HepG2 (cell line): ENCODE data around the gene DOCK10. TPM values are rescaled to one million over a fixed set of nuclear protein-coding genes. Genes with fewer than 3 reads are reported as not detected.

Experiments used
- ATAC-seq: fragments of 200-7000 bp; cut with Tn5 transposase; 3 replicates; pipeline ENCODE4 v1.9.1; 2020; ENCODE audit warnings: mild to moderate bottlenecking, moderate library complexity
- BruUV-seq: library from RNA; stranded (reverse); fragments of 400-500 nt; replicated peaks from 2 replicates; lab custom pipeline; 2021; lab: Mats Ljungman, UMichigan
- CTCF ChIA-PET: fragments of 300-600 bp; formaldehyde crosslinking; extraction: SDS; loops from one replicate; lab custom pipeline; 2021; ENCODE audit warnings: low total read pairs, inconsistent platforms, low intra/inter-chr PET ratio; lab: Yijun Ruan, JAX
- POLR2A ChIA-PET: fragments of 350-600 bp; sonication (Branson Sonifier 250); formaldehyde crosslinking; loops from one replicate; lab custom pipeline; 2020; ENCODE audit warnings: antibody characterized with exemption, inconsistent platforms; lab: Yijun Ruan, JAX
- DNase-seq: peaks from one replicate; pipeline ENCODE4 v3.0.0-alpha.2; 2015; ENCODE audit warnings: low spot score
- FAIRE-seq: peaks from 3 replicates; lab custom pipeline; 2011; peaks lifted over from hg19 to GRCh38; lab: Jason Lieb, UNC
- H2AFZ ChIP-seq: one replicate; pipeline ENCODE4 v1.6.1; 2011; ENCODE audit warnings: low read length, inconsistent platforms
- H3K27ac ChIP-seq: fragments of 300-600 bp; 3 replicates; pipeline ENCODE4 v1.8.0; 2011; ENCODE audit warnings: mixed run types, mild to moderate bottlenecking, mixed read lengths, low read length, inconsistent platforms; ENCODE audit not compliant: insufficient read depth; ENCODE audit errors: extremely low read length
- H3K27me3 ChIP-seq, 2 experiments: fragments of 200-600 bp in 1 of 2; 2 replicates in 1 of 2; 3 replicates in 1 of 2; pipeline versions ENCODE4 v1.6.0 to v1.8.0; 2011; ENCODE audit warnings: low read length in 2 of 2, mild to moderate bottlenecking in 2 of 2, moderate library complexity in 2 of 2, inconsistent platforms in 1 of 2; ENCODE audit not compliant: insufficient read depth in 2 of 2, control insufficient read depth in 1 of 2
- H3K36me3 ChIP-seq, 2 experiments: fragments of 200-600 bp in 1 of 2; replicated peaks in 1 of 2; 2 replicates in 1 of 2; 3 replicates in 1 of 2; pipeline versions ENCODE4 v1.5.1 to v1.8.0; 2011; ENCODE audit warnings: low read length in 2 of 2, inconsistent platforms in 1 of 2; ENCODE audit not compliant: insufficient read depth in 2 of 2, control insufficient read depth in 1 of 2
- H3K4me1 ChIP-seq: 2 replicates; pipeline ENCODE4 v1.5.1; 2012; ENCODE audit warnings: low read length, inconsistent platforms; ENCODE audit not compliant: insufficient read depth
- H3K4me2 ChIP-seq: 2 replicates; pipeline ENCODE4 v1.6.0; 2011; ENCODE audit warnings: low read depth, low read length, inconsistent platforms
- H3K4me3 ChIP-seq, 3 experiments: fragments of 200-600 bp in 1 of 3; sonication (generic), shearing (Covaris generic) in 1 of 3; replicated peaks in 1 of 3; 2 replicates each; pipeline ENCODE4 v1.5.1; 2011 to 2016; ENCODE audit warnings: low read length in 3 of 3, inconsistent platforms in 2 of 3, low read depth in 2 of 3, mild to moderate bottlenecking in 2 of 3, control low read depth in 1 of 3, mixed read lengths in 1 of 3; ENCODE audit not compliant: insufficient read depth in 1 of 3
- H3K79me2 ChIP-seq: one replicate; pipeline ENCODE4 v1.6.1; 2011; ENCODE audit warnings: low read length, inconsistent platforms; ENCODE audit not compliant: insufficient read depth
- H3K9ac ChIP-seq: 2 replicates; pipeline ENCODE4 v1.6.0; 2011; ENCODE audit warnings: mild to moderate bottlenecking, low read depth, low read length, inconsistent platforms; ENCODE audit not compliant: insufficient read depth
- H3K9me3 ChIP-seq: 2 replicates; pipeline ENCODE4 v1.5.1; 2012; ENCODE audit warnings: mild to moderate bottlenecking, low read length
- H4K20me1 ChIP-seq: 2 replicates; pipeline ENCODE4 v1.6.0; 2011; ENCODE audit warnings: inconsistent platforms, mild to moderate bottlenecking, low read length, moderate library complexity; ENCODE audit not compliant: insufficient read depth
- ISL2 ChIP-seq: sonication (generic); formaldehyde crosslinking; IDR thresholded peaks from 2 replicates; pipeline ENCODE4 v1.5.0; 2020; ENCODE audit warnings: missing genetic modification reagents
- NCOA5 ChIP-seq: sonication (generic); formaldehyde crosslinking; IDR thresholded peaks from 2 replicates; pipeline ENCODE4 v1.4.0; 2020; ENCODE audit warnings: missing genetic modification reagents
- PITX1 ChIP-seq: sonication (generic); formaldehyde crosslinking; IDR thresholded peaks from 2 replicates; pipeline ENCODE4 v1.5.1; 2020; ENCODE audit warnings: mild to moderate bottlenecking, missing genetic modification reagents
- THAP11 ChIP-seq: IDR thresholded peaks from 2 replicates; pipeline ENCODE4 v1.6.1; 2016; ENCODE audit warnings: missing biosample characterization, missing genetic modification reagents
- ZKSCAN1 ChIP-seq: fragments of 150-350 bp; IDR thresholded peaks from 2 replicates; pipeline ENCODE4 v1.6.1; 2014; ENCODE audit warnings: low read length
- ZNF24 ChIP-seq: fragments of 450-650 bp; IDR thresholded peaks from 2 replicates; pipeline ENCODE4 v1.6.1; 2017; ENCODE audit warnings: antibody characterized with exemption, mild to moderate bottlenecking
- ZNF383 ChIP-seq: sonication (generic); formaldehyde crosslinking; IDR thresholded peaks from 2 replicates; pipeline ENCODE4 v1.4.0; 2020; ENCODE audit warnings: missing genetic modification reagents, mild to moderate bottlenecking, borderline replicate concordance
- ZNF878 ChIP-seq: sonication (generic); formaldehyde crosslinking; IDR thresholded peaks from 2 replicates; pipeline ENCODE4 v1.8.1; 2023; ENCODE audit warnings: mild to moderate bottlenecking, missing genetic modification reagents, moderate library complexity
- WGBS: methylation state at CpG from one replicate; pipeline ENCODE4 v1.1.6; 2017; ENCODE audit warnings: low lambda C conversion rate; 5-methylcytosine and 5-hydroxymethylcytosine counted together
- in situ Hi-C: cut with HindIII; loops from 2 replicates; pipeline ENCODE4 v1.10.0; 2017; ENCODE audit warnings: low pct_unique_long_range_greater_than_20kb; ENCODE audit not compliant: extremely low pct_ligation_motif_present
- intact Hi-C: fragments of 100-400 bp; cut with micrococcal nuclease; formaldehyde crosslinking; loops from one replicate; pipeline ENCODE4 v1.10.0; 2022; ENCODE audit not compliant: unreplicated experiment
- polyA plus RNA-seq, 8 experiments: library from polyadenylated mRNA; depleted of rRNA in 3 of 8; stranded (reverse) in 7 of 8; unstranded in 1 of 8; fragments of >200 nt; fragmentation: Illumina TruSeq in 4 of 8; extraction: Trizol in 4 of 8; gene quantifications; 2 replicates each; pipeline versions ENCODE4 v1.2.1 to v1.2.3, GENCODE V29; 2011 to 2016; ENCODE audit warnings: low read depth in 4 of 8, missing spikeins in 1 of 8, mixed read lengths in 1 of 8; ENCODE audit not compliant: insufficient read depth in 1 of 8
- total RNA-seq, 5 experiments: library from RNA; depleted of rRNA; stranded (reverse); fragments of >200 nt; fragmentation: Illumina TruSeq; extraction: Trizol; gene quantifications; 2 replicates each; pipeline ENCODE4 v1.2.3, GENCODE V29; 2016; ENCODE audit warnings: low read depth in 1 of 5
- TF ChIP-seq, protein P1 (sequence below): sonication (generic); formaldehyde crosslinking; IDR thresholded peaks from 2 replicates; pipeline ENCODE4 v1.5.0; 2020; ENCODE audit warnings: mild to moderate bottlenecking, missing genetic modification reagents
- TF ChIP-seq, protein P2 (sequence below): sonication (generic); formaldehyde crosslinking; IDR thresholded peaks from 2 replicates; pipeline ENCODE4 v1.5.1; 2020; ENCODE audit warnings: mild to moderate bottlenecking, missing genetic modification reagents, moderate library complexity
- TF ChIP-seq, protein P3 (sequence below): sonication (generic); formaldehyde crosslinking; IDR thresholded peaks from 2 replicates; pipeline ENCODE4 v1.4.0; 2020; ENCODE audit warnings: missing genetic modification reagents
- TF ChIP-seq, protein P4 (sequence below): sonication (generic); formaldehyde crosslinking; IDR thresholded peaks from 2 replicates; pipeline ENCODE4 v1.5.0; 2020; ENCODE audit warnings: missing genetic modification reagents

DOCK10 gene
- total and polyA plus RNA-seq, 2 of the 13 experiments (the other 11 are each of a cell fraction or from before 2014, with no cell fraction given), result not detected

GRCh38 chr2:224865016-224865415, 177.3 kb downstream of the DOCK10 start:
- intact Hi-C loops (no loop called here), in situ Hi-C loops (no loop called here)
- WGBS, result 2% methylated on average over 2 of the region's 2 CpGs
- Histone ChIP-seq H3K27ac (no peak overlapping the region), H3K79me2 (no peaks in the 10 kb centered on the region), H4K20me1 (no peaks in the 10 kb centered on the region), H3K4me3 (no peak overlapping the region), H3K4me1 (no peaks in the 10 kb centered on the region), H3K9ac (no peak overlapping the region), H3K4me2 (no peak overlapping the region), H3K9me3 (no peaks in the 10 kb centered on the region), H3K36me3 (no peaks in the 10 kb centered on the region), H3K27me3 (no peaks in the 10 kb centered on the region), H2AFZ (no peak overlapping the region)
- POLR2A ChIA-PET, result no interaction called here
- no peak for DNase-seq
- no TSS peak for BruUV-seq
- CTCF ChIA-PET, result no interaction called here
- FAIRE-seq, result no peak
- no peak for TF ChIP-seq ZNF24
- TF ChIP-seq, protein P1, sequence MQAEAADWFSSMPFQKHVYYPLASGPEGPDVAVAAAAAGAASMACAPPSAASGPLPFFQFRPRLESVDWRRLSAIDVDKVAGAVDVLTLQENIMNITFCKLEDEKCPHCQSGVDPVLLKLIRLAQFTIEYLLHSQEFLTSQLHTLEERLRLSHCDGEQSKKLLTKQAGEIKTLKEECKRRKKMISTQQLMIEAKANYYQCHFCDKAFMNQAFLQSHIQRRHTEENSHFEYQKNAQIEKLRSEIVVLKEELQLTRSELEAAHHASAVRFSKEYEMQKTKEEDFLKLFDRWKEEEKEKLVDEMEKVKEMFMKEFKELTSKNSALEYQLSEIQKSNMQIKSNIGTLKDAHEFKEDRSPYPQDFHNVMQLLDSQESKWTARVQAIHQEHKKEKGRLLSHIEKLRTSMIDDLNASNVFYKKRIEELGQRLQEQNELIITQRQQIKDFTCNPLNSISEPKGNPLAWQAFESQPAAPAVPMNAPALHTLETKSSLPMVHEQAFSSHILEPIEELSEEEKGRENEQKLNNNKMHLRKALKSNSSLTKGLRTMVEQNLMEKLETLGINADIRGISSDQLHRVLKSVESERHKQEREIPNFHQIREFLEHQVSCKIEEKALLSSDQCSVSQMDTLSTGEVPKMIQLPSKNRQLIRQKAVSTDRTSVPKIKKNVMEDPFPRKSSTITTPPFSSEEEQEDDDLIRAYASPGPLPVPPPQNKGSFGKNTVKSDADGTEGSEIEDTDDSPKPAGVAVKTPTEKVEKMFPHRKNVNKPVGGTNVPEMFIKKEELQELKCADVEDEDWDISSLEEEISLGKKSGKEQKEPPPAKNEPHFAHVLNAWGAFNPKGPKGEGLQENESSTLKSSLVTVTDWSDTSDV (CRISPR knock-in tag), result no peak
- TF ChIP-seq, protein P2, sequence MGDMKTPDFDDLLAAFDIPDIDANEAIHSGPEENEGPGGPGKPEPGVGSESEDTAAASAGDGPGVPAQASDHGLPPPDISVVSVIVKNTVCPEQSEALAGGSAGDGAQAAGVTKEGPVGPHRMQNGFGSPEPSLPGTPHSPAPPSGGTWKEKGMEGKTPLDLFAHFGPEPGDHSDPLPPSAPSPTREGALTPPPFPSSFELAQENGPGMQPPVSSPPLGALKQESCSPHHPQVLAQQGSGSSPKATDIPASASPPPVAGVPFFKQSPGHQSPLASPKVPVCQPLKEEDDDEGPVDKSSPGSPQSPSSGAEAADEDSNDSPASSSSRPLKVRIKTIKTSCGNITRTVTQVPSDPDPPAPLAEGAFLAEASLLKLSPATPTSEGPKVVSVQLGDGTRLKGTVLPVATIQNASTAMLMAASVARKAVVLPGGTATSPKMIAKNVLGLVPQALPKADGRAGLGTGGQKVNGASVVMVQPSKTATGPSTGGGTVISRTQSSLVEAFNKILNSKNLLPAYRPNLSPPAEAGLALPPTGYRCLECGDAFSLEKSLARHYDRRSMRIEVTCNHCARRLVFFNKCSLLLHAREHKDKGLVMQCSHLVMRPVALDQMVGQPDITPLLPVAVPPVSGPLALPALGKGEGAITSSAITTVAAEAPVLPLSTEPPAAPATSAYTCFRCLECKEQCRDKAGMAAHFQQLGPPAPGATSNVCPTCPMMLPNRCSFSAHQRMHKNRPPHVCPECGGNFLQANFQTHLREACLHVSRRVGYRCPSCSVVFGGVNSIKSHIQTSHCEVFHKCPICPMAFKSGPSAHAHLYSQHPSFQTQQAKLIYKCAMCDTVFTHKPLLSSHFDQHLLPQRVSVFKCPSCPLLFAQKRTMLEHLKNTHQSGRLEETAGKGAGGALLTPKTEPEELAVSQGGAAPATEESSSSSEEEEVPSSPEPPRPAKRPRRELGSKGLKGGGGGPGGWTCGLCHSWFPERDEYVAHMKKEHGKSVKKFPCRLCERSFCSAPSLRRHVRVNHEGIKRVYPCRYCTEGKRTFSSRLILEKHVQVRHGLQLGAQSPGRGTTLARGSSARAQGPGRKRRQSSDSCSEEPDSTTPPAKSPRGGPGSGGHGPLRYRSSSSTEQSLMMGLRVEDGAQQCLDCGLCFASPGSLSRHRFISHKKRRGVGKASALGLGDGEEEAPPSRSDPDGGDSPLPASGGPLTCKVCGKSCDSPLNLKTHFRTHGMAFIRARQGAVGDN (CRISPR knock-in tag), result no peak
- no peak for TF ChIP-seq ZNF383 (CRISPR knock-in tag)
- no peak for TF ChIP-seq THAP11 (CRISPR knock-in tag)
- TF ChIP-seq ZKSCAN1, result no peak
- no peak for TF ChIP-seq ISL2 (CRISPR knock-in tag)
- no peak for TF ChIP-seq ZNF878
- TF ChIP-seq, protein P3, sequence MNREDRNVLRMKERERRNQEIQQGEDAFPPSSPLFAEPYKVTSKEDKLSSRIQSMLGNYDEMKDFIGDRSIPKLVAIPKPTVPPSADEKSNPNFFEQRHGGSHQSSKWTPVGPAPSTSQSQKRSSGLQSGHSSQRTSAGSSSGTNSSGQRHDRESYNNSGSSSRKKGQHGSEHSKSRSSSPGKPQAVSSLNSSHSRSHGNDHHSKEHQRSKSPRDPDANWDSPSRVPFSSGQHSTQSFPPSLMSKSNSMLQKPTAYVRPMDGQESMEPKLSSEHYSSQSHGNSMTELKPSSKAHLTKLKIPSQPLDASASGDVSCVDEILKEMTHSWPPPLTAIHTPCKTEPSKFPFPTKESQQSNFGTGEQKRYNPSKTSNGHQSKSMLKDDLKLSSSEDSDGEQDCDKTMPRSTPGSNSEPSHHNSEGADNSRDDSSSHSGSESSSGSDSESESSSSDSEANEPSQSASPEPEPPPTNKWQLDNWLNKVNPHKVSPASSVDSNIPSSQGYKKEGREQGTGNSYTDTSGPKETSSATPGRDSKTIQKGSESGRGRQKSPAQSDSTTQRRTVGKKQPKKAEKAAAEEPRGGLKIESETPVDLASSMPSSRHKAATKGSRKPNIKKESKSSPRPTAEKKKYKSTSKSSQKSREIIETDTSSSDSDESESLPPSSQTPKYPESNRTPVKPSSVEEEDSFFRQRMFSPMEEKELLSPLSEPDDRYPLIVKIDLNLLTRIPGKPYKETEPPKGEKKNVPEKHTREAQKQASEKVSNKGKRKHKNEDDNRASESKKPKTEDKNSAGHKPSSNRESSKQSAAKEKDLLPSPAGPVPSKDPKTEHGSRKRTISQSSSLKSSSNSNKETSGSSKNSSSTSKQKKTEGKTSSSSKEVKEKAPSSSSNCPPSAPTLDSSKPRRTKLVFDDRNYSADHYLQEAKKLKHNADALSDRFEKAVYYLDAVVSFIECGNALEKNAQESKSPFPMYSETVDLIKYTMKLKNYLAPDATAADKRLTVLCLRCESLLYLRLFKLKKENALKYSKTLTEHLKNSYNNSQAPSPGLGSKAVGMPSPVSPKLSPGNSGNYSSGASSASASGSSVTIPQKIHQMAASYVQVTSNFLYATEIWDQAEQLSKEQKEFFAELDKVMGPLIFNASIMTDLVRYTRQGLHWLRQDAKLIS (CRISPR knock-in tag), result no peak
- TF ChIP-seq, protein P4, sequence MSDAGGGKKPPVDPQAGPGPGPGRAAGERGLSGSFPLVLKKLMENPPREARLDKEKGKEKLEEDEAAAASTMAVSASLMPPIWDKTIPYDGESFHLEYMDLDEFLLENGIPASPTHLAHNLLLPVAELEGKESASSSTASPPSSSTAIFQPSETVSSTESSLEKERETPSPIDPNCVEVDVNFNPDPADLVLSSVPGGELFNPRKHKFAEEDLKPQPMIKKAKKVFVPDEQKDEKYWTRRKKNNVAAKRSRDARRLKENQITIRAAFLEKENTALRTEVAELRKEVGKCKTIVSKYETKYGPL (CRISPR knock-in tag), result no peak
- TF ChIP-seq NCOA5, result no peak
- TF ChIP-seq PITX1, result no peak
- no peak for ATAC-seq
